Spleen (tissue), 3 donors: ENCODE measurements around the gene APBB3.

ENCODE experiments used
- POLR2A ChIP-seq, 3 donors: fragments of 450-650 bp; IDR thresholded peaks; one replicate each; pipeline ENCODE4 v1.5.1; 2017; ENCODE audit warnings: antibody characterized with exemption in 3 of 3, mild to moderate bottlenecking in 1 of 3
- POLR2AphosphoS5 ChIP-seq, 3 donors: sonication (generic); formaldehyde crosslinking; IDR thresholded peaks; one replicate each; pipeline ENCODE4 v1.5.1; 2017; ENCODE audit warnings: antibody characterized with exemption in 3 of 3

GRCh38 chr5:140575309-140575708, 10.9 kb upstream of the APBB3 start:
- TF ChIP-seq POLR2AphosphoS5 (IDR thresholded peaks at IDR 0.05) = peak in 1 of 3 donors; percentile 67
- TF ChIP-seq POLR2A (IDR thresholded peaks at IDR 0.05) = no peak
